ENCODE measurements around the gene ISLR.

DNA sequence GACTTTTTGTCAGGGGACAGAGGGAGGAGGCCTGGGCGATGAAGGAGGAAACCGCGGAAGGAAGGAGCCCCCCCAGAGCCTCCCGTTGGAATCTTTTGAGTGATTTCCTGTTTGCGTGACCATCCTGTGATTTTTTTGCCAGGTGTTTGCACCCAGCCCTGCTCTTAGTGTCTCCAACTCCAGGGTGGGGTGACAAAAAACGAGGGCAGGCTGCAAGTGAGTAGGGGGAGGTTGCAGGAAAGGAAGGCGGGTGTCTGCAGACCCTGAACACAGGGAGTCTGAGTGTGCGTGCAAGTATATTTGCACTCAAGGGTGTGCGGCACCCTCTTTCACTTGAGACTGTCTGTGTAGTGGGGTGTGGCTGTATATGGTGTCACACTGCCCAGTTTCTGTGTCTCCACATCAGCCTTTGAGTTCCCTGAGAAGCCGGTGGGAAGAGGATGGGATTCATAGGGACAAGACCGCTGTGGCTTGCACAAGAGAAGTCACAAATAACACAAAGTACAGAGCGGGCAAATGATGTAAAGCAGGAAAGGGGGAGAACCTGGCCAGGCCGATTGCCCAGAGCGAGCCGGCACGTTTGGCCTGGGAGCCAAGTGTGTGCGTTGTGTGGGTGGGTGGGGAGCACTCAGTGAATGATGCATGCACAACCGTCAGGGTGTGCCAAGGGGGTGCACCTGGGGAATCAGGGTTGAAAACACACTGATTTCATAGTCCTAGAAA is 36.5 kb upstream of the ISLR start:
- TF ChIP-seq CTCF (IDR thresholded peaks at IDR 0.05 in 8 of 11, conservative IDR thresholded peaks at IDR 0.05 in 3 of 11): no peak
- TF ChIP-seq POLR2AphosphoS5 (IDR thresholded peaks at IDR 0.05): no peak
- TF ChIP-seq POLR2A (IDR thresholded peaks at IDR 0.05): no peak
